Right lobe of liver (tissue), 6 donors: ENCODE measurements around the gene CETN1. TPM values are rescaled to one million over a fixed set of nuclear protein-coding genes. Genes with fewer than 3 reads are reported as not detected.

Experiments used
- ATAC-seq, 4 donors: fragments of 200-7000 bp; cut with Tn5 transposase; one replicate each; pipeline ENCODE4 v1.9.1; 2020; ENCODE audit warnings: mild to moderate bottlenecking in 4 of 4, moderate library complexity in 4 of 4
- DNase-seq, 3 donors: peaks; one replicate each; pipeline ENCODE4 v3.0.0-alpha.2; 2020
- H3K27ac ChIP-seq, 3 donors: fragments of 200-600 bp; one replicate each; pipeline ENCODE4 v1.8.0; 2022
- H3K27me3 ChIP-seq, 2 donors: fragments of 200-600 bp; one replicate each; pipeline ENCODE4 v1.8.0; 2022
- H3K36me3 ChIP-seq, 4 donors: fragments of 200-600 bp; sonication (generic) in 1 of 4; one replicate each; pipeline versions ENCODE4 v1.5.1 to v1.8.0; 2017 to 2022; ENCODE audit warnings: control low read depth in 1 of 4
- H3K4me1 ChIP-seq, 4 donors: fragments of 200-600 bp; sonication (generic) in 1 of 4; one replicate each; pipeline versions ENCODE4 v1.5.1 to v1.8.0; 2017 to 2022; ENCODE audit warnings: control low read depth in 1 of 4
- H3K4me3 ChIP-seq, 3 donors: fragments of 200-600 bp; one replicate each; pipeline ENCODE4 v1.8.0; 2022
- H3K9me3 ChIP-seq, 4 donors: fragments of 200-600 bp; sonication (generic) in 1 of 4; one replicate each; pipeline versions ENCODE4 v1.5.1 to v1.8.0; 2017 to 2022; ENCODE audit warnings: control low read depth in 1 of 4
- POLR2A ChIP-seq: fragments of 450-650 bp; IDR thresholded peaks from one replicate; pipeline ENCODE4 v1.6.1; 2017; ENCODE audit warnings: antibody characterized with exemption, mild to moderate bottlenecking
- WGBS: methylation state at CpG from one replicate; pipeline ENCODE4 v1.1.6; 2018; ENCODE audit warnings: low coverage, low lambda C conversion rate; ENCODE audit not compliant: insufficient coverage; ENCODE audit errors: missing lambda C conversion rate; 5-methylcytosine and 5-hydroxymethylcytosine counted together
- intact Hi-C, 2 donors: fragments of 100-400 bp; cut with DNase I; formaldehyde crosslinking; loops; one replicate each; pipeline versions ENCODE4 v1.11.2 to v1.14.1; 2022
- total RNA-seq, 6 experiments: library from RNA; depleted of rRNA in 2 of 6; stranded (reverse); fragments of >200 nt in 2 of 6; fragmentation: NEBNext Ultra II Directional in 3 of 6; extraction: Animal tissue kit (Norgen Biotek cat#: 25700) in 3 of 6; gene quantifications; one replicate each; pipeline versions ENCODE4 v1.1.0 to v1.2.4, GENCODE V29; 2016 to 2023
- TF ChIP-seq, protein P1 (sequence below), 4 donors: fragments of 200-600 bp in 3 of 4; fragments of 450-650 bp in 1 of 4; IDR thresholded peaks; one replicate each; pipeline versions ENCODE4 v1.5.1 to v1.8.0; 2016 to 2022; ENCODE audit warnings: antibody characterized with exemption in 4 of 4, mild to moderate bottlenecking in 2 of 4
- donor health status: DM: no; HTN: yes; CAD: no.
- donor health status: DM: no; HTN: no; CAD: no.
- donor health status: DM: no; HTN: no; CAD: no.
- donor health status: DM: no; HTN: yes; CAD: no.
- donor health status: DM: no; HTN: yes; CAD: no.

Gene CETN1
- total RNA-seq, 6 experiments from 2014 or later: not detected

- H3K36me3 ChIP-seq: no peaks in the 10 kb centered on the region
- DNase-seq (no peak), ATAC-seq (no peak)
- intact Hi-C loops: no loop called here
- H3K9me3 ChIP-seq: no peaks in the 10 kb centered on the region
- no peaks in the 10 kb centered on the region for H3K4me1 ChIP-seq
- no peak for TF ChIP-seq POLR2A
- 54% methylated on average over 2 of the region's 4 CpGs for WGBS
- H3K4me3 ChIP-seq: no peak overlapping the region
- no peak overlapping the region for H3K27ac ChIP-seq
- no peaks in the 10 kb centered on the region for H3K27me3 ChIP-seq
Measured at GRCh38 chr18:577643-578375, 2.4 kb upstream of the CETN1 start.

DNA sequence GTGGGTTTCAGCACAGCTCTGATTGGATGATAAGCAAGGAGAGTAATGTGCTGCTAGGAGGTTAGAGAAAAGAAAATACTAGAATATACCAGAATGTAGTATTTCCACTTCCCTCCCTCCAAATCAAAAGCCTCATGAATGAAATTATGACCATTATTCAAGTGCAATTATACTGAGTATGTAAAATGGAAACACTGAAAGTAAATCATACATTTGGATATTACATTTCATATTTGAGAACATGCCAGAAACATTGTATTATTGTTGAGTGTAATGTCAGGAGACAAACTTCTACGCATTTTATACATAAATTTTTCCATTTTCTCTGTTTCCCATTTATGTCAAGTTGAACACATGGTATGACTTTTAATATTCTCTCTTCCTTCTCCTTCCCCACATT is 942 bp upstream of the CETN1 start:
- no peaks in the 10 kb centered on the region for H3K4me1 ChIP-seq
- no peaks in the 10 kb centered on the region for H3K27me3 ChIP-seq
- no peaks in the 10 kb centered on the region for H3K36me3 ChIP-seq
- 86% methylated on average over 1 of the region's 1 CpG for WGBS
- DNase-seq (no peak), ATAC-seq (no peak)
- TF ChIP-seq, protein P1, sequence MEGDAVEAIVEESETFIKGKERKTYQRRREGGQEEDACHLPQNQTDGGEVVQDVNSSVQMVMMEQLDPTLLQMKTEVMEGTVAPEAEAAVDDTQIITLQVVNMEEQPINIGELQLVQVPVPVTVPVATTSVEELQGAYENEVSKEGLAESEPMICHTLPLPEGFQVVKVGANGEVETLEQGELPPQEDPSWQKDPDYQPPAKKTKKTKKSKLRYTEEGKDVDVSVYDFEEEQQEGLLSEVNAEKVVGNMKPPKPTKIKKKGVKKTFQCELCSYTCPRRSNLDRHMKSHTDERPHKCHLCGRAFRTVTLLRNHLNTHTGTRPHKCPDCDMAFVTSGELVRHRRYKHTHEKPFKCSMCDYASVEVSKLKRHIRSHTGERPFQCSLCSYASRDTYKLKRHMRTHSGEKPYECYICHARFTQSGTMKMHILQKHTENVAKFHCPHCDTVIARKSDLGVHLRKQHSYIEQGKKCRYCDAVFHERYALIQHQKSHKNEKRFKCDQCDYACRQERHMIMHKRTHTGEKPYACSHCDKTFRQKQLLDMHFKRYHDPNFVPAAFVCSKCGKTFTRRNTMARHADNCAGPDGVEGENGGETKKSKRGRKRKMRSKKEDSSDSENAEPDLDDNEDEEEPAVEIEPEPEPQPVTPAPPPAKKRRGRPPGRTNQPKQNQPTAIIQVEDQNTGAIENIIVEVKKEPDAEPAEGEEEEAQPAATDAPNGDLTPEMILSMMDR (IDR thresholded peaks at IDR 0.05): no peak
- no peak for TF ChIP-seq POLR2A
- no peak overlapping the region for H3K27ac ChIP-seq
- intact Hi-C loops: no loop called here
- H3K4me3 ChIP-seq: no peak overlapping the region
- H3K9me3 ChIP-seq: no peaks in the 10 kb centered on the region

DNA sequence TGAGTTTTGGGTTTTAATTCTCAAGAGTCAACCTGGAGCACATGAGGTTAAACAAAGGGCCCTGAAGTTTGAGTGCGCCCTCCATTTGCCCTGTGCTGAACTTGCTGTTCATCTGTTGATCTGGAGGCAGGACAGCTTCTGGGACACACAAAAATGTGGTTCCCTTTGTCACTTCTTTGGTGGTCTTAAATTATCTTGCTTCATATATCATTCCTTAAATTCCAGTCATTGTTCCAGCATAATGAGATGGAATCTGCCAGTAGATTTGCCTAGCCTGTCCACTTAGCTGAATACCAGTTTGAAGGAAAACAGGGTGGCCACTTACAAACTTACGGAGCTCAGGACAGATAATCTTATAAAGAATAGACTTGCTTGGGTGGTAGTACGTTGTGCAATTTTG is 916 bp downstream of the CETN1 start:
- DNase-seq (no peak), ATAC-seq (no peak)
- H3K4me1 ChIP-seq: no peaks in the 10 kb centered on the region
- intact Hi-C loops: no loop called here
- H3K27ac ChIP-seq: no peak overlapping the region
- H3K4me3 ChIP-seq: no peak overlapping the region
- H3K27me3 ChIP-seq: no peaks in the 10 kb centered on the region
- no peaks in the 10 kb centered on the region for H3K9me3 ChIP-seq
- TF ChIP-seq, protein P1 (IDR thresholded peaks at IDR 0.05): no peak
- TF ChIP-seq POLR2A: no peak
- WGBS: 64% methylated on average over 3 of the region's 3 CpGs
- no peaks in the 10 kb centered on the region for H3K36me3 ChIP-seq

GRCh38 chr18:582465-582864 is 2.3 kb downstream of the CETN1 start:
- intact Hi-C loops: no loop called here
- TF ChIP-seq POLR2A: no peak
- TF ChIP-seq, protein P1 (IDR thresholded peaks at IDR 0.05): no peak
- Histone ChIP-seq H3K4me1 (no peaks in the 10 kb centered on the region), H3K4me3 (no peak overlapping the region), H3K9me3 (no peaks in the 10 kb centered on the region), H3K27me3 (no peaks in the 10 kb centered on the region), H3K36me3 (no peaks in the 10 kb centered on the region), H3K27ac (no peak overlapping the region)
- DNase-seq (no peak), ATAC-seq (no peak)
- 36% methylated on average over 2 of the region's 3 CpGs for WGBS

GRCh38 chr18:595068-595467 is 14.9 kb downstream of the CETN1 start:
- ATAC-seq (no peak), DNase-seq (no peak)
- Histone ChIP-seq H3K4me1 (peaks cover 0 to 4% (median 0%) of the 10 kb centered on the region in 4 donors), H3K27ac (no peak overlapping the region), H3K9me3 (no peaks in the 10 kb centered on the region), H3K4me3 (no peak overlapping the region), H3K36me3 (no peaks in the 10 kb centered on the region), H3K27me3 (no peaks in the 10 kb centered on the region)
- TF ChIP-seq, protein P1 (IDR thresholded peaks at IDR 0.05): no peak
- TF ChIP-seq POLR2A: no peak
- intact Hi-C loops: no loop called here
- WGBS: 81% methylated on average over 4 of the region's 4 CpGs
